OCI-LY1 (cell line): Measurements from ENCODE around the gene BCAN.

Experiments
- H2AFZ ChIP-seq: fragments of 200-600 bp; sonication (generic), shearing (Covaris generic); 2 replicates; pipeline ENCODE4 v1.6.0; 2014; ENCODE audit warnings: antibody characterized with exemption, mild to moderate bottlenecking, low read length
- H3F3A ChIP-seq: fragments of 200-600 bp; sonication (generic), shearing (Covaris generic); 2 replicates; pipeline ENCODE4 v1.6.0; 2014; ENCODE audit warnings: mild to moderate bottlenecking, antibody characterized with exemption, low read length, moderate library complexity; ENCODE audit not compliant: insufficient read depth
- H3K27ac ChIP-seq: fragments of 200-600 bp; sonication (generic); 2 replicates; pipeline ENCODE4 v1.5.1; 2014; ENCODE audit warnings: low read length, mixed run types, mild to moderate bottlenecking, low read depth; ENCODE audit not compliant: poor library complexity, severe bottlenecking
- H3K27me3 ChIP-seq: fragments of 200-600 bp; sonication (generic); 2 replicates; pipeline ENCODE4 v1.6.0; 2014; ENCODE audit warnings: antibody characterized with exemption, mild to moderate bottlenecking, low read length, moderate library complexity; ENCODE audit not compliant: insufficient read depth
- H3K36me3 ChIP-seq: fragments of 200-600 bp; sonication (generic); 2 replicates; pipeline ENCODE4 v1.6.1; 2014; ENCODE audit warnings: mild to moderate bottlenecking, antibody characterized with exemption, low read length, moderate library complexity, mixed read lengths; ENCODE audit not compliant: insufficient read depth
- H3K4me1 ChIP-seq: fragments of 200-600 bp; sonication (generic); 2 replicates; pipeline ENCODE4 v1.5.1; 2014; ENCODE audit warnings: mild to moderate bottlenecking, low read length, moderate library complexity; ENCODE audit not compliant: insufficient read depth, severe bottlenecking
- H3K4me2 ChIP-seq: fragments of 200-600 bp; sonication (generic), shearing (Covaris generic); 2 replicates; pipeline ENCODE4 v1.6.1; 2014; ENCODE audit warnings: low read length
- H3K4me3 ChIP-seq: fragments of 200-600 bp; sonication (generic); 2 replicates; pipeline ENCODE4 v1.5.1; 2014; ENCODE audit warnings: low read length, low read depth, mild to moderate bottlenecking, mixed read lengths; ENCODE audit not compliant: poor library complexity, severe bottlenecking
- H3K79me2 ChIP-seq: fragments of 200-600 bp; shearing (Covaris generic); 2 replicates; pipeline ENCODE4 v1.6.1; 2016; ENCODE audit warnings: mixed run types, low read length, mixed read lengths; ENCODE audit not compliant: insufficient read depth
- H3K9ac ChIP-seq: fragments of 200-600 bp; sonication (generic), shearing (Covaris generic); 2 replicates; pipeline ENCODE4 v1.6.1; 2014; ENCODE audit warnings: mild to moderate bottlenecking, low read length, mixed read lengths
- H3K9me2 ChIP-seq: fragments of 200-600 bp; sonication (generic), shearing (Covaris generic); 2 replicates; pipeline ENCODE4 v1.6.1; 2014; ENCODE audit warnings: low read depth, mild to moderate bottlenecking, low read length, mixed read lengths
- H3K9me3 ChIP-seq: fragments of 200-600 bp; shearing (Covaris generic); 2 replicates; pipeline ENCODE4 v1.6.1; 2014; ENCODE audit warnings: low read length, mixed read lengths
- H4K20me1 ChIP-seq: fragments of 200-600 bp; sonication (generic), shearing (Covaris generic); 2 replicates; pipeline ENCODE4 v1.6.0; 2016; ENCODE audit warnings: mild to moderate bottlenecking, low read length; ENCODE audit not compliant: insufficient read depth
- CTCF ChIP-seq: fragments of 200-600 bp; sonication (generic), shearing (Covaris generic); IDR thresholded peaks from 2 replicates; pipeline ENCODE4 v1.5.1; 2017; ENCODE audit warnings: mild to moderate bottlenecking, antibody characterized with exemption, low read length, moderate library complexity, mixed read lengths
- EZH2 ChIP-seq: fragments of 200-600 bp; sonication (generic), shearing (Covaris generic); IDR thresholded peaks from 2 replicates; pipeline ENCODE4 v1.8.0; 2017; ENCODE audit warnings: borderline replicate concordance, mixed run types, mild to moderate bottlenecking, antibody characterized with exemption, low read length, moderate library complexity, mixed read lengths

Gene BCAN

GRCh38 chr1:156592910-156593660 lies 48.8 kb upstream of the BCAN start:
- H4K20me1 ChIP-seq, result no peaks in the 10 kb centered on the region
- H3K36me3 ChIP-seq, result peaks cover 48% of the 10 kb centered on the region
- H3K4me3 ChIP-seq, result peak overlapping the region; percentile 82
- no peak overlapping the region for H2AFZ ChIP-seq
- no peaks in the 10 kb centered on the region for H3K9me2 ChIP-seq
- TF ChIP-seq CTCF, result no peak
- H3K4me1 ChIP-seq, result peaks cover 24% of the 10 kb centered on the region
- H3K9ac ChIP-seq, result peak overlapping the region; percentile 92; the same call in 1 of the 2 replicates
- H3K4me2 ChIP-seq, result peak overlapping the region; percentile 94
- no peaks in the 10 kb centered on the region for H3K79me2 ChIP-seq
- H3K27ac ChIP-seq, result peak overlapping the region; percentile 67
- H3K9me3 ChIP-seq, result no peaks in the 10 kb centered on the region
- H3K27me3 ChIP-seq, result no peaks in the 10 kb centered on the region
- H3F3A ChIP-seq, result 0 out of 2 replicates have a peak, but pooled peaks cover 4% of the 10 kb centered on the region

GRCh38 chr1:156593661-156593989 lies 48.3 kb upstream of the BCAN start:
- H3K79me2 ChIP-seq, result no peaks in the 10 kb centered on the region
- H3K27me3 ChIP-seq, result no peaks in the 10 kb centered on the region
- no peak overlapping the region for H2AFZ ChIP-seq
- TF ChIP-seq CTCF (no peak), EZH2 (no peak)
- no peak overlapping the region for H3K4me3 ChIP-seq
- H3K36me3 ChIP-seq, result peaks cover 54% of the 10 kb centered on the region
- peak overlapping the region; percentile 67 for H3K27ac ChIP-seq
- H3K4me2 ChIP-seq, result no peak overlapping the region; the same call in 1 of the 2 replicates
- H3K4me1 ChIP-seq, result peaks cover 24% of the 10 kb centered on the region
- no peaks in the 10 kb centered on the region for H3K9me3 ChIP-seq
- no peaks in the 10 kb centered on the region for H4K20me1 ChIP-seq
- H3K9me2 ChIP-seq, result no peaks in the 10 kb centered on the region
- H3F3A ChIP-seq, result 0 out of 2 replicates have a peak, but pooled peaks cover 4% of the 10 kb centered on the region
- no peak overlapping the region; the same call in 1 of the 2 replicates for H3K9ac ChIP-seq

GRCh38 chr1:156594190-156594589 lies 47.7 kb upstream of the BCAN start:
- H3K4me2 ChIP-seq, result no peak overlapping the region
- H4K20me1 ChIP-seq, result no peaks in the 10 kb centered on the region
- H3F3A ChIP-seq, result 0 out of 2 replicates have a peak, but pooled peaks cover 4% of the 10 kb centered on the region
- no peak overlapping the region for H3K4me3 ChIP-seq
- no peaks in the 10 kb centered on the region for H3K9me2 ChIP-seq
- peaks cover 24% of the 10 kb centered on the region for H3K4me1 ChIP-seq
- H3K27ac ChIP-seq, result no peak overlapping the region
- no peak for TF ChIP-seq EZH2
- no peak for TF ChIP-seq CTCF
- peaks cover 59% of the 10 kb centered on the region for H3K36me3 ChIP-seq
- no peaks in the 10 kb centered on the region for H3K27me3 ChIP-seq
- no peak overlapping the region for H3K9ac ChIP-seq
- H3K79me2 ChIP-seq, result no peaks in the 10 kb centered on the region
- no peaks in the 10 kb centered on the region for H3K9me3 ChIP-seq
- no peak overlapping the region for H2AFZ ChIP-seq
